B cell (primary cell): ENCODE measurements around the gene MTFR2. TPM values are rescaled to one million over a fixed set of nuclear protein-coding genes. Genes with fewer than 3 reads are reported as not detected.

ENCODE experiments used
- ATAC-seq: fragments of 200-7000 bp; cut with Tn5 transposase; one replicate; pipeline ENCODE4 v1.10.0; 2021; ENCODE audit warnings: low read depth, mild to moderate bottlenecking, moderate number of reproducible peaks, moderate library complexity
- CTCF ChIA-PET: fragments of 350-600 bp; sonication (Branson Sonifier 250); formaldehyde crosslinking; loops from one replicate; lab custom pipeline; 2021; ENCODE audit warnings: antibody characterized with exemption, inconsistent platforms; lab: Charles Lee
- POLR2A ChIA-PET: fragments of 350-600 bp; sonication (Branson Sonifier 250); formaldehyde crosslinking; loops from one replicate; lab custom pipeline; 2021; ENCODE audit warnings: antibody characterized with exemption; lab: Charles Lee
- DNase-seq: peaks from one replicate; pipeline ENCODE4 v3.0.0; 2013
- H2AFZ ChIP-seq: 2 replicates; pipeline ENCODE4 v1.6.1; 2012; ENCODE audit warnings: mild to moderate bottlenecking, low read depth, low read length; ENCODE audit not compliant: insufficient read depth, poor library complexity, severe bottlenecking
- H3K27ac ChIP-seq, 2 donors: 1 replicate in 1 of 2; 2 replicates in 1 of 2; pipeline ENCODE4 v1.5.1; 2012 to 2013; ENCODE audit warnings: low read length in 2 of 2, mild to moderate bottlenecking in 2 of 2, moderate library complexity in 1 of 2
- H3K27me3 ChIP-seq, 4 experiments: fragments of 200-600 bp in 1 of 4; sonication (generic) in 1 of 4; replicated peaks in 1 of 4; 1 replicate in 2 of 4; 2 replicates in 2 of 4; pipeline versions ENCODE4 v1.6.1 to v1.7.0; 2013 to 2016; ENCODE audit warnings: low read length in 3 of 4, mild to moderate bottlenecking in 2 of 4, mixed read lengths in 1 of 4, moderate library complexity in 1 of 4; ENCODE audit not compliant: insufficient read depth in 4 of 4, control insufficient read depth in 3 of 4; ENCODE audit errors: control extremely low read depth in 1 of 4
- H3K36me3 ChIP-seq, 2 experiments: replicated peaks in 1 of 2; 1 replicate in 1 of 2; 2 replicates in 1 of 2; pipeline versions ENCODE4 v1.6.1 to v1.7.1; 2013; ENCODE audit warnings: low read length in 1 of 2; ENCODE audit not compliant: insufficient read depth in 2 of 2, control insufficient read depth in 1 of 2; ENCODE audit errors: control extremely low read depth in 1 of 2, extremely low read depth in 1 of 2
- H3K4me1 ChIP-seq, 2 donors: fragments of 200-600 bp in 1 of 2; sonication (generic) in 1 of 2; 1 replicate in 1 of 2; 2 replicates in 1 of 2; pipeline versions ENCODE4 v1.5.1 to v1.6.1; 2013 to 2017; ENCODE audit warnings: low read length in 2 of 2; ENCODE audit not compliant: control insufficient read depth in 2 of 2, insufficient read depth in 2 of 2
- H3K4me2 ChIP-seq: replicated peaks from 2 replicates; pipeline ENCODE3; 2012; ENCODE audit warnings: mild to moderate bottlenecking, low read depth, low read length; ENCODE audit not compliant: poor library complexity, severe bottlenecking
- H3K4me3 ChIP-seq, 5 experiments: fragments of 200-600 bp in 1 of 5; sonication (generic) in 1 of 5; 1 replicate in 3 of 5; 2 replicates in 2 of 5; pipeline versions ENCODE4 v1.5.1 to v1.7.0; 2011 to 2016; ENCODE audit warnings: low read length in 4 of 5, mild to moderate bottlenecking in 4 of 5, low read depth in 2 of 5, control low read depth in 1 of 5, moderate library complexity in 1 of 5; ENCODE audit not compliant: insufficient read depth in 1 of 5; ENCODE audit errors: control extremely low read depth in 1 of 5, extremely low read depth in 1 of 5
- H3K79me2 ChIP-seq: fragments of 200-600 bp; sonication (generic); one replicate; pipeline ENCODE4 v1.6.0; 2016; ENCODE audit warnings: low read length; ENCODE audit not compliant: control insufficient read depth, insufficient read depth
- H3K9ac ChIP-seq: fragments of 200-600 bp; sonication (generic); 2 replicates; pipeline ENCODE4 v1.6.1; 2017; ENCODE audit warnings: mild to moderate bottlenecking, low read length, moderate library complexity
- H3K9me3 ChIP-seq, 3 donors: one replicate each; pipeline versions ENCODE4 v1.6.1 to v1.7.1; 2013; ENCODE audit warnings: low read length in 2 of 3; ENCODE audit not compliant: control insufficient read depth in 2 of 3, insufficient read depth in 1 of 3; ENCODE audit errors: control extremely low read depth in 1 of 3
- H4K20me1 ChIP-seq: 2 replicates; pipeline ENCODE4 v1.6.0; 2012; ENCODE audit warnings: mild to moderate bottlenecking, low read length; ENCODE audit not compliant: insufficient read depth, control insufficient read depth, poor library complexity, severe bottlenecking
- H3K27ac Mint-ChIP-seq: one replicate; pipeline ENCODE4 v1.8.0; 2021; ENCODE audit warnings: mixed read lengths
- H3K27me3 Mint-ChIP-seq: one replicate; pipeline ENCODE4 v1.8.0; 2021; ENCODE audit warnings: mixed read lengths
- H3K4me1 Mint-ChIP-seq: one replicate; pipeline ENCODE4 v1.8.0; 2021; ENCODE audit warnings: mixed read lengths
- H3K4me3 Mint-ChIP-seq: one replicate; pipeline ENCODE4 v1.8.0; 2021; ENCODE audit warnings: mixed read lengths
- H3K9me3 Mint-ChIP-seq: one replicate; pipeline ENCODE4 v1.8.0; 2022; ENCODE audit warnings: mixed read lengths; ENCODE audit not compliant: insufficient read depth
- EZH2 ChIP-seq: IDR thresholded peaks from 2 replicates; pipeline ENCODE4 v1.6.1; 2012; ENCODE audit warnings: borderline replicate concordance, low read depth, mild to moderate bottlenecking, moderate library complexity, low read length; ENCODE audit not compliant: insufficient read depth, poor library complexity, severe bottlenecking
- WGBS: methylation state at CpG from one replicate; pipeline ENCODE4 v1.1.5; 2013; ENCODE audit warnings: missing lambda C conversion rate; ENCODE audit not compliant: insufficient coverage; 5-methylcytosine and 5-hydroxymethylcytosine counted together
- intact Hi-C: fragments of 100-400 bp; cut with micrococcal nuclease; formaldehyde crosslinking; loops from one replicate; pipeline ENCODE4 v1.10.0; 2022
- polyA plus RNA-seq: library from polyadenylated mRNA; depleted of rRNA; stranded (reverse); fragments of >200 nt; gene quantifications from 2 replicates; pipeline ENCODE4 v1.2.3, GENCODE V29; 2012
- total RNA-seq, 2 donors: library from RNA; stranded (reverse); fragments of 120-200 nt in 1 of 2; gene quantifications; 1 replicate in 1 of 2; 2 replicates in 1 of 2; pipeline versions ENCODE4 v1.2.3 to v1.2.4, GENCODE V29; 2013 to 2022
- TF ChIP-seq, protein P1 (sequence below): fragments of 200-600 bp; IDR thresholded peaks from one replicate; pipeline ENCODE4 v1.8.0; 2022; ENCODE audit warnings: antibody characterized with exemption, mild to moderate bottlenecking

The MTFR2 gene
- total and polyA plus RNA-seq, 2 donors (not counting 1 experiment from before 2014, with no cell fraction given) = 2.0 to 3.9 TPM

- Histone ChIP-seq H3K4me2 (no peak overlapping the region), H3K9me3 (no peaks in the 10 kb centered on the region), H3K79me2 (no peaks in the 10 kb centered on the region), H2AFZ (no peak overlapping the region), H3K36me3 (no peaks in the 10 kb centered on the region), H3K4me1 (no peaks in the 10 kb centered on the region), H3K27ac (no peak overlapping the region), H3K9ac (no peak overlapping the region), H4K20me1 (no peaks in the 10 kb centered on the region), H3K27me3 (no peaks in the 10 kb centered on the region), H3K4me3 (no peak overlapping the region)
- no peaks in the 10 kb centered on the region for H3K27me3 Mint-ChIP-seq
- TF ChIP-seq EZH2 = no peak
- TF ChIP-seq, protein P1, sequence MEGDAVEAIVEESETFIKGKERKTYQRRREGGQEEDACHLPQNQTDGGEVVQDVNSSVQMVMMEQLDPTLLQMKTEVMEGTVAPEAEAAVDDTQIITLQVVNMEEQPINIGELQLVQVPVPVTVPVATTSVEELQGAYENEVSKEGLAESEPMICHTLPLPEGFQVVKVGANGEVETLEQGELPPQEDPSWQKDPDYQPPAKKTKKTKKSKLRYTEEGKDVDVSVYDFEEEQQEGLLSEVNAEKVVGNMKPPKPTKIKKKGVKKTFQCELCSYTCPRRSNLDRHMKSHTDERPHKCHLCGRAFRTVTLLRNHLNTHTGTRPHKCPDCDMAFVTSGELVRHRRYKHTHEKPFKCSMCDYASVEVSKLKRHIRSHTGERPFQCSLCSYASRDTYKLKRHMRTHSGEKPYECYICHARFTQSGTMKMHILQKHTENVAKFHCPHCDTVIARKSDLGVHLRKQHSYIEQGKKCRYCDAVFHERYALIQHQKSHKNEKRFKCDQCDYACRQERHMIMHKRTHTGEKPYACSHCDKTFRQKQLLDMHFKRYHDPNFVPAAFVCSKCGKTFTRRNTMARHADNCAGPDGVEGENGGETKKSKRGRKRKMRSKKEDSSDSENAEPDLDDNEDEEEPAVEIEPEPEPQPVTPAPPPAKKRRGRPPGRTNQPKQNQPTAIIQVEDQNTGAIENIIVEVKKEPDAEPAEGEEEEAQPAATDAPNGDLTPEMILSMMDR = no peak
- no peak for ATAC-seq
- ChIA-PET CTCF (interaction anchor here (3.6 kb wide), 1 partner anchor 9 kb away, joined by 21 read pairs; no protein-coding TSS in a partner anchor), POLR2A (no interaction called here)
- 91% methylated on average over 4 of the region's 4 CpGs for WGBS
- intact Hi-C loops = no loop called here
- H3K4me3 Mint-ChIP-seq = no peak overlapping the region
- H3K4me1 Mint-ChIP-seq = no peaks in the 10 kb centered on the region
- DNase-seq = no peak
- no peak overlapping the region for H3K27ac Mint-ChIP-seq
- no peaks in the 10 kb centered on the region for H3K9me3 Mint-ChIP-seq
Measured at GRCh38 chr6:136235233-136235564, 14.9 kb downstream of the MTFR2 start.

- no peaks in the 10 kb centered on the region for H3K27me3 Mint-ChIP-seq
- no peak overlapping the region for H3K4me3 Mint-ChIP-seq
- Histone ChIP-seq H3K4me2 (no peak overlapping the region), H3K4me1 (peaks cover 5 to 6% of the 10 kb centered on the region in 2 donors), H3K27ac (no peak overlapping the region), H3K9ac (no peak overlapping the region), H3K9me3 (no peaks in the 10 kb centered on the region), H2AFZ (no peak overlapping the region), H4K20me1 (no peaks in the 10 kb centered on the region), H3K4me3 (no peak overlapping the region), H3K27me3 (no peaks in the 10 kb centered on the region), H3K79me2 (no peaks in the 10 kb centered on the region), H3K36me3 (no peaks in the 10 kb centered on the region)
- no peaks in the 10 kb centered on the region for H3K9me3 Mint-ChIP-seq
- TF ChIP-seq, protein P1 = no peak
- no peak for TF ChIP-seq EZH2
- ATAC-seq (no peak), DNase-seq (no peak)
- peaks cover 9% of the 10 kb centered on the region for H3K4me1 Mint-ChIP-seq
- WGBS = no CpG with 5 or more reads among the region's 1 CpG
- CTCF ChIA-PET = no interaction called here
- intact Hi-C loops = no loop called here
- no peak overlapping the region for H3K27ac Mint-ChIP-seq
- POLR2A ChIA-PET = no interaction called here
Measured at GRCh38 chr6:136232701-136233100, 17.4 kb downstream of the MTFR2 start.
